H9 (cell line): ENCODE measurements around the gene C7orf57. TPM values are rescaled to one million over a fixed set of nuclear protein-coding genes. Genes with fewer than 3 reads are reported as not detected.

ENCODE experiments used
- DNase-seq: peaks from one replicate; pipeline ENCODE4 v3.0.0-alpha.2; 2017
- H2AFZ ChIP-seq: one replicate; pipeline ENCODE4 v1.6.1; 2013; ENCODE audit warnings: mild to moderate bottlenecking, low read length, control low read depth, moderate library complexity
- H2AK5ac ChIP-seq: 2 replicates; pipeline ENCODE4 v1.6.1; 2013; ENCODE audit warnings: low read length, control low read depth, mixed read lengths; ENCODE audit not compliant: insufficient read length
- H2BK120ac ChIP-seq: one replicate; pipeline ENCODE4 v1.6.1; 2013; ENCODE audit warnings: low read depth, mild to moderate bottlenecking, low read length, control low read depth, inconsistent platforms; ENCODE audit not compliant: poor library complexity, severe bottlenecking
- H2BK12ac ChIP-seq: 2 replicates; pipeline ENCODE4 v1.6.1; 2013; ENCODE audit warnings: low read length, control low read depth, mixed read lengths, low read depth; ENCODE audit not compliant: insufficient read length
- H2BK15ac ChIP-seq: 2 replicates; pipeline ENCODE4 v1.6.1; 2013; ENCODE audit warnings: low read depth, low read length, control low read depth
- H2BK20ac ChIP-seq: one replicate; pipeline ENCODE4 v1.6.1; 2013; ENCODE audit warnings: low read depth, mild to moderate bottlenecking, low read length, control low read depth, inconsistent platforms; ENCODE audit not compliant: poor library complexity, severe bottlenecking
- H2BK5ac ChIP-seq: 2 replicates; pipeline ENCODE4 v1.6.1; 2013; ENCODE audit warnings: low read length, control low read depth, mixed read lengths; ENCODE audit not compliant: insufficient read length
- H3K14ac ChIP-seq: 2 replicates; pipeline ENCODE4 v1.6.1; 2013; ENCODE audit warnings: low read length, control low read depth; ENCODE audit not compliant: insufficient read depth
- H3K18ac ChIP-seq: 2 replicates; pipeline ENCODE4 v1.6.1; 2013; ENCODE audit warnings: low read depth, mild to moderate bottlenecking, mixed read lengths, low read length, control low read depth; ENCODE audit not compliant: insufficient read length
- H3K23ac ChIP-seq: 2 replicates; pipeline ENCODE4 v1.6.1; 2013; ENCODE audit warnings: low read length, control low read depth, mixed read lengths, low read depth; ENCODE audit not compliant: insufficient read length
- H3K23me2 ChIP-seq: 2 replicates; pipeline ENCODE4 v1.6.1; 2013; ENCODE audit warnings: low read depth, mild to moderate bottlenecking, mixed read lengths, low read length, control low read depth; ENCODE audit not compliant: insufficient read length, poor library complexity, severe bottlenecking
- H3K27ac ChIP-seq: 2 replicates; pipeline ENCODE4 v1.5.1; 2013; ENCODE audit warnings: low read length, control low read depth, mixed read lengths, low read depth; ENCODE audit not compliant: insufficient read length
- H3K27me3 ChIP-seq: 2 replicates; pipeline ENCODE4 v1.6.1; 2013; ENCODE audit warnings: low read length, control low read depth, inconsistent platforms; ENCODE audit not compliant: insufficient read depth
- H3K4ac ChIP-seq: 2 replicates; pipeline ENCODE4 v1.6.1; 2013; ENCODE audit warnings: low read depth, mild to moderate bottlenecking, control low read depth, inconsistent platforms, low read length, moderate library complexity
- H3K4me1 ChIP-seq: 2 replicates; pipeline ENCODE4 v1.6.1; 2013; ENCODE audit warnings: low read length, control low read depth, inconsistent platforms; ENCODE audit not compliant: insufficient read depth
- H3K4me2 ChIP-seq: 2 replicates; pipeline ENCODE4 v1.6.1; 2013; ENCODE audit warnings: low read length, control low read depth, mixed read lengths; ENCODE audit not compliant: insufficient read length, insufficient read depth
- H3K56ac ChIP-seq: 2 replicates; pipeline ENCODE4 v1.6.1; 2013; ENCODE audit warnings: low read depth, mild to moderate bottlenecking, mixed read lengths, low read length, control low read depth; ENCODE audit not compliant: insufficient read length
- H3K79me1 ChIP-seq: 2 replicates; pipeline ENCODE4 v1.6.1; 2013; ENCODE audit warnings: low read depth, mild to moderate bottlenecking, moderate library complexity, low read length, control low read depth, inconsistent platforms; ENCODE audit not compliant: insufficient read depth, poor library complexity, severe bottlenecking
- H3K79me2 ChIP-seq: 2 replicates; pipeline ENCODE4 v1.6.1; 2013; ENCODE audit warnings: low read length, control low read depth, inconsistent platforms; ENCODE audit not compliant: insufficient read depth
- H3K9ac ChIP-seq: 2 replicates; pipeline ENCODE4 v1.6.1; 2013; ENCODE audit warnings: low read length, control low read depth, mixed read lengths; ENCODE audit not compliant: insufficient read length; ENCODE audit errors: extremely low read depth
- H3K9me3 ChIP-seq: one replicate; pipeline ENCODE4 v1.6.1; 2013; ENCODE audit warnings: low read depth, low read length, inconsistent platforms; ENCODE audit not compliant: control insufficient read depth
- H3T11ph ChIP-seq: one replicate; pipeline ENCODE4 v1.6.1; 2013; ENCODE audit warnings: mild to moderate bottlenecking, low read length, control low read depth, inconsistent platforms
- H4K20me1 ChIP-seq: one replicate; pipeline ENCODE4 v1.6.1; 2013; ENCODE audit not compliant: control insufficient read depth, insufficient read length, insufficient read depth
- H4K5ac ChIP-seq: 2 replicates; pipeline ENCODE4 v1.6.1; 2013; ENCODE audit warnings: low read depth, mild to moderate bottlenecking, mixed read lengths, low read length, control low read depth; ENCODE audit not compliant: insufficient read length
- H4K8ac ChIP-seq: replicated peaks from 2 replicates; pipeline ENCODE4 v1.6.1; 2013; ENCODE audit warnings: low read length, control low read depth, mixed read lengths, low read depth; ENCODE audit not compliant: insufficient read length
- H4K91ac ChIP-seq: 2 replicates; pipeline ENCODE4 v1.6.1; 2013; ENCODE audit warnings: low read depth, mild to moderate bottlenecking, moderate library complexity, mixed read lengths, low read length, control low read depth; ENCODE audit not compliant: insufficient read length
- H3K27ac Mint-ChIP-seq, 3 experiments: 2 replicates in 2 of 3; 3 replicates in 1 of 3; pipeline ENCODE4 v1.8.0; 2020 to 2021; ENCODE audit warnings: mixed read lengths in 3 of 3, mild to moderate bottlenecking in 1 of 3, moderate library complexity in 1 of 3
- H3K27me3 Mint-ChIP-seq: 2 replicates; pipeline ENCODE4 v1.8.0; 2021; ENCODE audit warnings: low read depth, mild to moderate bottlenecking, moderate library complexity, mixed read lengths
- H3K36me3 Mint-ChIP-seq, 3 experiments: 2 replicates in 2 of 3; 3 replicates in 1 of 3; pipeline ENCODE4 v1.8.0; 2020 to 2021; ENCODE audit warnings: low read depth in 3 of 3, mixed read lengths in 3 of 3; ENCODE audit not compliant: insufficient read depth in 1 of 3
- H3K4me1 Mint-ChIP-seq, 2 experiments: 2 replicates each; pipeline ENCODE4 v1.8.0; 2020; ENCODE audit warnings: mixed read lengths in 2 of 2
- H3K4me3 Mint-ChIP-seq, 2 experiments: 2 replicates in 1 of 2; 3 replicates in 1 of 2; pipeline ENCODE4 v1.8.0; 2020 to 2021; ENCODE audit warnings: mild to moderate bottlenecking in 2 of 2, mixed read lengths in 2 of 2, moderate library complexity in 1 of 2
- H3K9me3 Mint-ChIP-seq, 2 experiments: 2 replicates in 1 of 2; 3 replicates in 1 of 2; pipeline ENCODE4 v1.8.0; 2020; ENCODE audit warnings: mild to moderate bottlenecking in 2 of 2, mixed read lengths in 2 of 2, moderate library complexity in 1 of 2
- WGBS: extraction: QIAGEN DNeasy Blood & Tissue Kit; methylation state at CpG from one replicate; pipeline ENCODE4 v1.1.7; 2013; ENCODE audit warnings: missing lambda C conversion rate, low lambda C conversion rate, mixed read lengths; ENCODE audit not compliant: insufficient read length; ENCODE audit errors: extremely low coverage; 5-methylcytosine and 5-hydroxymethylcytosine counted together
- total RNA-seq: library from RNA; stranded (reverse); gene quantifications from 2 replicates; pipeline ENCODE4 v1.2.1, GENCODE V29; 2021
- TF ChIP-seq, protein P1 (sequence below): fragments of 200-600 bp; sonication (generic); conservative IDR thresholded peaks from 3 replicates; pipeline ENCODE4 v1.8.0; 2021; ENCODE audit warnings: antibody characterized with exemption, mild to moderate bottlenecking

Gene C7orf57
- total RNA-seq, 1 experiment from 2014 or later, result not detected

DNA sequence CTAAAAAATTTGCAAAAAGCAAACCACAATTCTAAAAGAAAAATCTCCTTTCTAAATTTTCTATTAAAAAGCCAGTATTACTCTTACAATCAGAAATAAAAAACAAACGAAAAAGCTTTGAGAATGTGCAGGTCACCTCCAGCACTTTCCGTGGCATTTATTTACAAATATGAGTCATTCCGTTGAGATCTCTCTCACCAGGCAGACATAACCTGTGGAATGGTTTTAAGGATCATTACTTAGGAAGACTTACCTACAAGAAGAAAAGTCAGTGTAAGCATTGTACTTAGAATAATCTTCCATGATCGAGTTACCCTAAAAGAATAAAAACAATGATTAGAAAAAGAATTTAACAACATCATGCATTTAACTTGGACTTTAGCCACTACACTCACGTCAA, 9.7 kb upstream of the C7orf57 start:
- Histone ChIP-seq H2AK5ac (no peak overlapping the region), H3K56ac (no peak overlapping the region), H3K23ac (no peak overlapping the region), H4K8ac (no peak overlapping the region), H4K20me1 (no peaks in the 10 kb centered on the region), H3K18ac (no peak overlapping the region), H4K91ac (no peak overlapping the region), H2BK5ac (no peak overlapping the region), H3K27me3 (no peaks in the 10 kb centered on the region), H3K27ac (no peak overlapping the region), H3K9me3 (no peaks in the 10 kb centered on the region), H2BK20ac (no peak overlapping the region), H3T11ph (no peak overlapping the region), H3K4me2 (no peak overlapping the region), H4K5ac (no peak overlapping the region), H2BK120ac (no peak overlapping the region), H3K23me2 (no peaks in the 10 kb centered on the region), H3K9ac (no peak overlapping the region), H2AFZ (no peak overlapping the region), H3K14ac (no peak overlapping the region), H3K4ac (no peak overlapping the region), H3K79me2 (no peaks in the 10 kb centered on the region), H3K79me1 (no peaks in the 10 kb centered on the region), H2BK15ac (no peak overlapping the region), H3K4me1 (no peaks in the 10 kb centered on the region), H2BK12ac (no peak overlapping the region)
- TF ChIP-seq, protein P1, sequence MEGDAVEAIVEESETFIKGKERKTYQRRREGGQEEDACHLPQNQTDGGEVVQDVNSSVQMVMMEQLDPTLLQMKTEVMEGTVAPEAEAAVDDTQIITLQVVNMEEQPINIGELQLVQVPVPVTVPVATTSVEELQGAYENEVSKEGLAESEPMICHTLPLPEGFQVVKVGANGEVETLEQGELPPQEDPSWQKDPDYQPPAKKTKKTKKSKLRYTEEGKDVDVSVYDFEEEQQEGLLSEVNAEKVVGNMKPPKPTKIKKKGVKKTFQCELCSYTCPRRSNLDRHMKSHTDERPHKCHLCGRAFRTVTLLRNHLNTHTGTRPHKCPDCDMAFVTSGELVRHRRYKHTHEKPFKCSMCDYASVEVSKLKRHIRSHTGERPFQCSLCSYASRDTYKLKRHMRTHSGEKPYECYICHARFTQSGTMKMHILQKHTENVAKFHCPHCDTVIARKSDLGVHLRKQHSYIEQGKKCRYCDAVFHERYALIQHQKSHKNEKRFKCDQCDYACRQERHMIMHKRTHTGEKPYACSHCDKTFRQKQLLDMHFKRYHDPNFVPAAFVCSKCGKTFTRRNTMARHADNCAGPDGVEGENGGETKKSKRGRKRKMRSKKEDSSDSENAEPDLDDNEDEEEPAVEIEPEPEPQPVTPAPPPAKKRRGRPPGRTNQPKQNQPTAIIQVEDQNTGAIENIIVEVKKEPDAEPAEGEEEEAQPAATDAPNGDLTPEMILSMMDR, result no peak
- Mint-ChIP-seq H3K9me3 (peaks cover 0 to 3% of the 10 kb centered on the region in 2 experiments; a peak in 1 of 5 replicates), H3K4me1 (no peaks in the 10 kb centered on the region), H3K27me3 (no peaks in the 10 kb centered on the region; the same call in 1 of the 2 replicates), H3K36me3 (no peaks in the 10 kb centered on the region), H3K4me3 (no peak overlapping the region), H3K27ac (no peak overlapping the region)
- no peak for DNase-seq
- WGBS, result no CpG with 5 or more reads among the region's 5 CpGs
